Breast epithelium (tissue), 4 donors: ENCODE measurements around the gene LRRC40. TPM values are rescaled to one million over a fixed set of nuclear protein-coding genes. Genes with fewer than 3 reads are reported as not detected.
"Not testable (repeated sequence)": the region's sequence is repeated elsewhere in the genome, so short reads cannot be mapped to it uniquely, and the experiment has no call there.

Source experiments
- DNase-seq, 2 donors: peaks; one replicate each; pipeline ENCODE4 v3.0.0-alpha.2; 2019; ENCODE audit warnings: low spot score in 2 of 2
- H3K27ac ChIP-seq, 2 donors: fragments of 200-600 bp; sonication (generic) in 1 of 2; one replicate each; pipeline ENCODE4 v1.5.1; 2016 to 2019; ENCODE audit warnings: mild to moderate bottlenecking in 1 of 2
- H3K27me3 ChIP-seq, 2 donors: fragments of 200-600 bp; sonication (generic) in 1 of 2; one replicate each; pipeline versions ENCODE4 v1.5.1 to v1.6.0; 2017 to 2019; ENCODE audit warnings: control low read depth in 1 of 2, mild to moderate bottlenecking in 1 of 2
- H3K36me3 ChIP-seq: fragments of 200-600 bp; one replicate; pipeline ENCODE4 v1.5.1; 2019
- H3K4me1 ChIP-seq, 2 donors: fragments of 200-600 bp; sonication (generic); one replicate each; pipeline ENCODE4 v1.5.1; 2016 to 2019; ENCODE audit warnings: control low read depth in 1 of 2
- H3K4me3 ChIP-seq, 3 donors: fragments of 200-600 bp; sonication (generic); 1 replicate in 2 of 3; 2 replicates in 1 of 3; pipeline ENCODE4 v1.5.1; 2016 to 2019; ENCODE audit warnings: mild to moderate bottlenecking in 3 of 3, moderate library complexity in 2 of 3
- H3K9me3 ChIP-seq, 2 donors: fragments of 200-600 bp; sonication (generic) in 1 of 2; one replicate each; pipeline ENCODE4 v1.5.1; 2016 to 2019; ENCODE audit warnings: control low read depth in 1 of 2
- POLR2A ChIP-seq: fragments of 450-650 bp; IDR thresholded peaks from one replicate; pipeline ENCODE4 v1.6.1; 2016; ENCODE audit warnings: antibody characterized with exemption, mild to moderate bottlenecking, moderate library complexity
- POLR2AphosphoS5 ChIP-seq, 3 donors: sonication (generic); formaldehyde crosslinking; IDR thresholded peaks; one replicate each; pipeline ENCODE4 v1.6.1; 2017; ENCODE audit warnings: antibody characterized with exemption in 3 of 3
- intact Hi-C: fragments of 100-400 bp; cut with DNase I; formaldehyde crosslinking; loops from one replicate; pipeline ENCODE4 v1.15.1; 2023; ENCODE audit warnings: low total_unique reads
- total RNA-seq, 3 donors: library from RNA; depleted of rRNA; stranded (reverse); fragments of >200 nt; gene quantifications; one replicate each; pipeline ENCODE4 v1.1.0, GENCODE V29; 2016
- TF ChIP-seq, protein P1 (sequence below), 3 donors: fragments of 450-650 bp; IDR thresholded peaks; one replicate each; pipeline ENCODE4 v1.5.1; 2016 to 2017; ENCODE audit warnings: antibody characterized with exemption in 3 of 3, mild to moderate bottlenecking in 3 of 3, moderate library complexity in 3 of 3

LRRC40 gene
- total RNA-seq, 3 donors from 2014 or later = 13.9 to 22.1 (median 15.4) TPM

DNA sequence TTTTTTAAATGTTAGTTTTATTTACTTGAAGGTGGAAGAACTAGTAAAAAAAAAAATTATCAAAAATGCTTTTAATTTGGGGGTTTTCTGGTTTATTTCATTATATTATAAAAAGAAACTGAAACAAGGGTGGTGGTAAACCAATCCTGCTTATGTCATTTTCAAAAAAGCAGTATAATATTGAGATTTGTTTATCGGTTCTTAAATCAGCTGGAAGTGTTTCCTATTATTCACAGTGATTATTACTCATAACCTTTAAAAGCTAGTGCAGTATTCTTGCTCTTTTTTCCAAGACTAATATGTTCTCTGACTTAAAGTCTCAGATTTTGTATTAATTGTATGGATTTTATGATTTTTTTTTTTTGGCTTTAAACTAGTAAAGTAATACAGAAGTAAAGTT, 5.4 kb upstream of the LRRC40 start:
- peaks cover 0 to 10% of the 10 kb centered on the region in 2 donors for H3K4me1 ChIP-seq
- no peak overlapping the region for H3K4me3 ChIP-seq
- H3K27me3 ChIP-seq = no peaks in the 10 kb centered on the region
- H3K9me3 ChIP-seq = no peaks in the 10 kb centered on the region
- H3K27ac ChIP-seq = no peak overlapping the region
- intact Hi-C loops = no loop called here
- TF ChIP-seq, protein P1, sequence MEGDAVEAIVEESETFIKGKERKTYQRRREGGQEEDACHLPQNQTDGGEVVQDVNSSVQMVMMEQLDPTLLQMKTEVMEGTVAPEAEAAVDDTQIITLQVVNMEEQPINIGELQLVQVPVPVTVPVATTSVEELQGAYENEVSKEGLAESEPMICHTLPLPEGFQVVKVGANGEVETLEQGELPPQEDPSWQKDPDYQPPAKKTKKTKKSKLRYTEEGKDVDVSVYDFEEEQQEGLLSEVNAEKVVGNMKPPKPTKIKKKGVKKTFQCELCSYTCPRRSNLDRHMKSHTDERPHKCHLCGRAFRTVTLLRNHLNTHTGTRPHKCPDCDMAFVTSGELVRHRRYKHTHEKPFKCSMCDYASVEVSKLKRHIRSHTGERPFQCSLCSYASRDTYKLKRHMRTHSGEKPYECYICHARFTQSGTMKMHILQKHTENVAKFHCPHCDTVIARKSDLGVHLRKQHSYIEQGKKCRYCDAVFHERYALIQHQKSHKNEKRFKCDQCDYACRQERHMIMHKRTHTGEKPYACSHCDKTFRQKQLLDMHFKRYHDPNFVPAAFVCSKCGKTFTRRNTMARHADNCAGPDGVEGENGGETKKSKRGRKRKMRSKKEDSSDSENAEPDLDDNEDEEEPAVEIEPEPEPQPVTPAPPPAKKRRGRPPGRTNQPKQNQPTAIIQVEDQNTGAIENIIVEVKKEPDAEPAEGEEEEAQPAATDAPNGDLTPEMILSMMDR (IDR thresholded peaks at IDR 0.05) = no peak
- no peak for TF ChIP-seq POLR2AphosphoS5 (IDR thresholded peaks at IDR 0.05)
- TF ChIP-seq POLR2A = no peak
- H3K36me3 ChIP-seq = no peaks in the 10 kb centered on the region
- no peak for DNase-seq

DNA sequence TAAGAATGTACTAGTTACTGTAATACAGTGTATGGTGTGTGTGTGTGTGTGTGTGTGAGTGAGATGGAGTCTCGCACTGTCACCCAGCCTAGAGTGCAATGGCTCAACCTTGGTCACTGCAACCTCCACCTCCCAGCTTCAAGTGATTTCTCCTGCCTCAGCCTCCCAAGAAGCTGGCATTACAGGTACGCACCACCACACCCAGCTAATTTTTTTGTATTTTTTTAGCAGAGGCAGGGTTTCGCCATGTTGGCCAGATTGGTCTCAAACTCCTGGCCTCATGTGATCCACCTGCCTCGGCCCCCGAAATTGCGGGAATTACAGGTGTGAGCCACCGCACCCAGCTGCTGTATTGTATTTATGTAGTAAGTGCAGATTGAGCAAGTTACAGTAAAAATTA, 2.9 kb upstream of the LRRC40 start:
- Histone ChIP-seq H3K27me3 (no peaks in the 10 kb centered on the region), H3K4me1 (peaks cover 0 to 21% of the 10 kb centered on the region in 2 donors), H3K9me3 (no peaks in the 10 kb centered on the region), H3K4me3 (no peak overlapping the region), H3K36me3 (no peaks in the 10 kb centered on the region), H3K27ac (no peak overlapping the region)
- DNase-seq = no peak
- TF ChIP-seq, protein P1 (IDR thresholded peaks at IDR 0.05) = no peak
- no peak for TF ChIP-seq POLR2AphosphoS5 (IDR thresholded peaks at IDR 0.05)
- TF ChIP-seq POLR2A = no peak
- intact Hi-C loops = no loop called here

DNA sequence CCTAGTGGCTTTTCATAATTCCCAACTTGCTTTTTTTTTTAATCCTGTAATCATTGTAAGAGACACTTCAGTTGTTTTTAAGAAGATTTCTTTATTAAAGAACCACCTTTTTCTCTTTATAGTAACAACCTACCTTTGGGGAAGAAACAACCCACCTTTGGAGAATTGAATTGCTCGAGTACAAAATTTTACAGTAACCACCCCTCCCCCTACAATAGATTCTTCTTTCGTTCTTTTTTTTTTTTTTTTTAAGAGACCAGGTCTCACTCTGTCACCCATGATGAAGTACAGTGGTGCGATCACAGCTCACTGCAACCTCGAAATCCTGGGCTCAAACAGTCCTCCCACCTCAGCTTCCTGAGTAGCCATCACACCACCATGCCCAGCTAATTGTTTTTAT, 2.1 kb upstream of the LRRC40 start:
- H3K4me1 ChIP-seq = peaks cover 0 to 21% of the 10 kb centered on the region in 2 donors
- TF ChIP-seq, protein P1 (IDR thresholded peaks at IDR 0.05) = no peak
- no peak for TF ChIP-seq POLR2A
- TF ChIP-seq POLR2AphosphoS5 (IDR thresholded peaks at IDR 0.05) = no peak

DNA sequence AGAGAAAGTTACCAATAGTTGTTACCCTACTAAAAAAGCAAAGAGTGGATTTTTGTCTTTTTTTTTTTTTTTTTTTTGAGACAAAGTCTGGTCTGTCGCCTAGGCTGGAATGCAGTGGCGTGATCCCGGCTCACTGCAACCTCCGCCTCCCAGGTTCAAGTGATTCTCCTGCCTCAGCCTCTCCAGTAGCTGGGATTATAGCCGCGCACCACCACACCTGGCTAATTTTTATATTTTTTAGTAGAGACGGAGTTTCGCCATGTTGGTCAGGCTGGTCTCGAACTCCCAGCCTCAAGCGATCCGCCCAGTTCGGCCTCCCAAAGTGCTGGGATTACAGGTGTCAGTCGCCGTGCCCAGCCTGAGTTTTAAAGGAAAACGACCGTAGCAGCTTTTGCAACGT, 1.5 kb upstream of the LRRC40 start:
- intact Hi-C loops, H3K9me3 ChIP-seq, DNase-seq, H3K27me3 ChIP-seq, H3K36me3 ChIP-seq: not testable (repeated sequence)
- Histone ChIP-seq H3K27ac (peak overlapping the region in 1 of 2 donors; percentile 95), H3K4me1 (peaks cover 0 to 21% of the 10 kb centered on the region in 2 donors), H3K4me3 (peak overlapping the region; percentile 68 to 86 (median 84))

More for the DNA sequence above, 2.1 kb upstream of the LRRC40 start:
- Histone ChIP-seq H3K27ac (no peak overlapping the region), H3K9me3 (no peaks in the 10 kb centered on the region), H3K36me3 (no peaks in the 10 kb centered on the region), H3K27me3 (no peaks in the 10 kb centered on the region), H3K4me3 (no peak overlapping the region)
- intact Hi-C loops = no loop called here
- DNase-seq = no peak

DNA sequence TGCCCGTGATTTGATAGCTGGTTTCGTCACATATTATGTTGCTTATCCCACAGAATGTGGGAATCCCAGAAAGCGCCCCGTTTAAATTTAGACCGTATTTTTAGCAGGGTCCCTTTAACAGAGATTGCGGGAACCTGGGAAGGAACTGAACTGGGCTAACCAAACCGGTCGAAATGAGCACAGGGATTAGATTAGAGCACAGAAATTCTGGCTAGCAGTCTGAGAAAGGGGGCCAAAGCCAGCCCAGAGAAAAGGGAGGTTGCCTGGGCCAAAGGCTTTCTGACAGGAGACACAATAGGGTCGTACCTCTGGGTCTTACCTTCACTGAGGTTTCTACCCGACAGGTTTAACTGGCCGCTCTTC, 327 bp downstream of the LRRC40 start:
- H3K27ac ChIP-seq = peak overlapping the region; percentile 93 to 95
- TF ChIP-seq, protein P1 (IDR thresholded peaks at IDR 0.05) = no peak
- H3K27me3 ChIP-seq = no peaks in the 10 kb centered on the region
- peak overlapping the region; percentile 68 to 86 (median 84) for H3K4me3 ChIP-seq
- no peaks in the 10 kb centered on the region for H3K9me3 ChIP-seq
- DNase-seq = no peak
- no peaks in the 10 kb centered on the region for H3K36me3 ChIP-seq
- intact Hi-C loops = no loop called here
- H3K4me1 ChIP-seq = peaks cover 0 to 21% of the 10 kb centered on the region in 2 donors

DNA sequence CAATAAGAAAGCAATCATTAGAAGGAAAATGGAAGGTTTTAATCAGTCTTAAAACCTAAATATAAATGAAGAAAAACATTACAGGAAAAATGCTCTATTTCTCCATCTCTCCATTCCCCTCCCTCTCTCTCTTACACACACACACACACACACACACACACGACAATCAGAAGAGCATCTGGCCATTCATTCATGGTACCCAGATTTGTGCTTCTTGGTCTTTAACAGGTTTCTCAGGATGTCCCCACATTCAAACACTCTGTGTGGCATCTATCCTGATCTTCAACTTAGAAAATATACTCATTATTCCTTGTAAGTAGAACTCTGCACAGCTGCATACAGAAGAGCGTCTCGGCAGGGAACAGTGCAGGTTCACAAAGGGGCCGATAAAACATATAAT, 779 bp downstream of the LRRC40 start:
- TF ChIP-seq, protein P1 (IDR thresholded peaks at IDR 0.05) = no peak
- TF ChIP-seq POLR2AphosphoS5 (IDR thresholded peaks at IDR 0.05) (no peak), POLR2A (no peak)
- intact Hi-C loops = no loop called here
- no peak for DNase-seq
- peak overlapping the region in 1 of 2 donors; percentile 95 for H3K27ac ChIP-seq
- H3K36me3 ChIP-seq = no peaks in the 10 kb centered on the region
- H3K4me3 ChIP-seq = peak overlapping the region; percentile 68 to 86 (median 84)
- H3K4me1 ChIP-seq = peaks cover 0 to 21% of the 10 kb centered on the region in 2 donors
- H3K9me3 ChIP-seq = no peaks in the 10 kb centered on the region
- no peaks in the 10 kb centered on the region for H3K27me3 ChIP-seq
